ENCODE measurements around the gene CTDSPL.
A peak's percentile ranks its signal among the peaks of the same experiment; 100 is the strongest.
"Not testable (repeated sequence)": the region's sequence is repeated elsewhere in the genome, so short reads cannot be mapped to it uniquely, and the experiment has no call there.

Gene CTDSPL

DNA sequence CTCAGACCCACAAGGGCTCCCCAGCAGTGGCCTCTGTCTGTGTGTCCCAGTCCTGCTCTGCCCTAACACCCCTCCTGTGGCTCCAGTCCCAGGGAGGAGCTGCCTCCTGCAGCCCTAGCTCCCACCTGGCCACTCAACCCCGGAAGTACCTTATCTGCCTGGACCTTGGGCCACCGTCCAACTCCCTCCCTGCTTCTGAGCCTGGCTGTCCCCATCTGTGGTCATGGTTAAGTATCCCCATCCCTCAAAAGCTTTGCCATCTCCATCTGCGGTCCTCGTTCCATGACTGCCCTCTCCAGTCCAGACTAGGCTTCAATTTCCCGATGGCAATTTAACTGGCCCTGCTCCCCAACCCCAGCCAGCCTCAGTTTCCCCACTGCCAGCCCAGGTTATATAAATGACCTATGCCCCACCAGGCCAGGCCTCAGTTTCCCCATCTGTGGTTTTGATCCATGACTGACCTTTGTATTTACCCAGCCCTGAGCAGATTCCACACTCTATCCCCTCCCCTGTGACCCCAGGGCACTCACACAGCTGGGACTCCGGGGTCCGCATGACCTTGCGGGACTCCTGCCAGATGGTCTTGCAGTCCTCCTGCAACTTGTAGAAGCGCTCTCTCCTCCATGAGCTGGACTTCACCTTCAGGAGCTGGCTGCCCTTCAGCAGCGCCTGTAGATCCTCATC lies 158.1 kb downstream of the CTDSPL start:
- DNase-seq (ENCODE audit: low read depth): no peak

DNA sequence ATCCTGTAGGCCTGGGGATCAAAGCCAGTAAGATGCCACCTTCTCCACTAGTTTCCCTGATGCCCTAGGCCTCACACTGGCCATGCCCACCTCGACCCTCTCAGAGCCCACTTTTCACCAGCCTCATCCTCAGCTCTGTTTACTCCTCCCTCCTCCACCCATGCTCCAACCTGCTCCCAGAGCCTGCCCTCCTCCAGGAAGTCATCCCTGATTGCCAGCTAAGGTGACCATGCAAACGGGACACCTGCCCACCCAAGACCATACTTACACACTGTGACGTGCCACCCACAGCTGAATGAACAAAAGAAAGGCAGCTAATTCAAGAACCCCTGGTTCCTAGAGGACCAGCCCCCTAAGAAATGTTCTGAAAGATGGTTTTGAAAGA lies 158.7 kb downstream of the CTDSPL start:
- no peak for DNase-seq (ENCODE audit: low read depth)

DNA sequence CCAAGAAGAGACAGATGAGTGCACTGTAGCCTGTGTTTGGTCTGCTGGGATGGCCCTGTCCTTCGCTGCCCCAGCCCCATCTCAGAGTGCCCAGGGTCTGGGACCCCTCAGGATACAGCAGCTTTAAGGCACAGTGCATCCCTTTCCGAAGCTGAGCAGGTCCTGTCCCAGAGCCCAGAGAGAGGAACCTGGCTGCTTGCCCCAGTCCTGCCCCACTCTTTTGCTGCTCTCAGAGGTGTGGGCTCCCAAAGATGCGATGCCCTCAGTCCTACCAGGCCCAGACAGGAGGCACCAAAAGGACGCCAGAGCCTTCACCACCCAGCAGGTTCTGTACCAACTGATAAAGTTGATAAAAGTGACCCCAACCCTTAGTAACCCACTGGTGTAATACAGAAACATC lies 159.5 kb downstream of the CTDSPL start:
- DNase-seq (ENCODE audit: low read depth): no peak

DNA sequence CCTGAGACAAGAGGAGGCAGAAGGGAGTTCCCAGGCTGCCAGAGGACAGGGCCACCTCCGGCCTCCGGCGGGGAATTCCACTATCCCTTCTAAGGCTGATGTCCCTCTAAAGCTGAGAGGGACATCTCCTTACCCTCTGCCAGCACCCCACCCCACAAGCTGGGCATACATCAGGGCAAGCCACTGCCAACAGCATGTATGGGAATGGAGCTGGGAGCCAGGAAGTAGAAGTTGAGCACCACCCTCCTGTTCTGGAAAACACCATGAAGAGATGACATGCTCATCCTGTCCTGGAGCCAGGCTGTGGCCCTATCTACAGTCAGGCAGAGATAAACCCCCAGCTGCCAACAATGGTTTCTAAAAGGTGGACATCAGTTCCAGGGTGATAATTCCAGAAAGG lies 160.6 kb downstream of the CTDSPL start:
- no peak for DNase-seq (ENCODE audit: low read depth)

DNA sequence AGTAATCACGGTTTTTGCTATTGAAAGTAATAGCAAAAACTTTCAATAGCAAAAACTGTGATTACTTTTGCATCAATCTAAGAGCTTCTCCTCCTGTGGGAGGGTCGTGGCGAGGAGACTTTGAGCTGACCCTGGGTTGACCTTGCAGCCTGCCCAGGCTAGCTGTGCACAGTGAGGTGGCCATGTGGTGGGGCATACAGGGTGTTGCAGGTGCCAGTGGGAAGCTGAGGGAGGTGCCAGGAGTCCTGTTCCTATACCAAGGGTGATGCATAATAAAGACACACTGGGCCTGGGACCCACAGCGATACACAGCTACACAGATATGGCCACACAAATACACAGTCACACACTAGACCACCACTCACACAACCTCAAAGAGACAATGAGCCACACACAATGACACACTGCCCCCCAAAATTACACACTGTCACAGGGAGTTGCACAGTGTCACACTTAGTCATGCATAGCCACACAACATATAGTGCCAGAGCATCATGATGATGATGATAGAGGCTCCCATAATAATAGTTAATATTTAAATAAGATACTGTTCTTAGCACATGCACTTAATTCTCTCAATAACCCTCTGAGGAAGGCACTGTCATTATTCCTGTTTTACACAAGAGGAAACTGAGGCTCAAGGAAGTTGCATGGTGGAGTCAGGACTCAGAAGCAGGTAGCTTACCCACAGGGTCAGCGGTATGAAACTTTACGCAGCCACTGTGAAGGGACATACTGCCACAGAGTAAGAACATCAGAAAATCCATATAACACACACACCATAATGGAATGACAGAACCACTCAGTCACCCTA lies 161.4 kb downstream of the CTDSPL start:
- no peak for DNase-seq (ENCODE audit: low read depth)

DNA sequence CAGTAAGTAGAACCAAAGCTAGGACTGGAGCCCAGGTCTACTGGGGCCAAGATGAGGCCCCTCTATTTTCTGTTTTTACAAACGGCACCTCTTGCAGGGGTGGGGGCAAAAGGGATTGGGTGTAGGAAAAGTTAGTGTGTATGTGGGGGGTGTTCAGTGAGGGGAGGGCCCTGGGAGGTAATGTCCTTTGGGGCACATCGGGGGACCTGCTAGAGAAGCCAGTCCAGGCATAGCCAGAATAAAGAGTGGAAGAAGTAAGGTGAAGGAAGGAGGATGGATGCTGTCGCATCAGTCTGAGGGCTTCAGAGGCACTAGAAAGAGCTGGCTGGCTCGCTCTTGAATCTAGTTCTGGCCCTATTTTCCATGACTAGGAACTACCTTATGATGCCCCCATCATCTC lies 165.2 kb downstream of the CTDSPL start:
- DNase-seq (ENCODE audit: low read depth): no peak

DNA sequence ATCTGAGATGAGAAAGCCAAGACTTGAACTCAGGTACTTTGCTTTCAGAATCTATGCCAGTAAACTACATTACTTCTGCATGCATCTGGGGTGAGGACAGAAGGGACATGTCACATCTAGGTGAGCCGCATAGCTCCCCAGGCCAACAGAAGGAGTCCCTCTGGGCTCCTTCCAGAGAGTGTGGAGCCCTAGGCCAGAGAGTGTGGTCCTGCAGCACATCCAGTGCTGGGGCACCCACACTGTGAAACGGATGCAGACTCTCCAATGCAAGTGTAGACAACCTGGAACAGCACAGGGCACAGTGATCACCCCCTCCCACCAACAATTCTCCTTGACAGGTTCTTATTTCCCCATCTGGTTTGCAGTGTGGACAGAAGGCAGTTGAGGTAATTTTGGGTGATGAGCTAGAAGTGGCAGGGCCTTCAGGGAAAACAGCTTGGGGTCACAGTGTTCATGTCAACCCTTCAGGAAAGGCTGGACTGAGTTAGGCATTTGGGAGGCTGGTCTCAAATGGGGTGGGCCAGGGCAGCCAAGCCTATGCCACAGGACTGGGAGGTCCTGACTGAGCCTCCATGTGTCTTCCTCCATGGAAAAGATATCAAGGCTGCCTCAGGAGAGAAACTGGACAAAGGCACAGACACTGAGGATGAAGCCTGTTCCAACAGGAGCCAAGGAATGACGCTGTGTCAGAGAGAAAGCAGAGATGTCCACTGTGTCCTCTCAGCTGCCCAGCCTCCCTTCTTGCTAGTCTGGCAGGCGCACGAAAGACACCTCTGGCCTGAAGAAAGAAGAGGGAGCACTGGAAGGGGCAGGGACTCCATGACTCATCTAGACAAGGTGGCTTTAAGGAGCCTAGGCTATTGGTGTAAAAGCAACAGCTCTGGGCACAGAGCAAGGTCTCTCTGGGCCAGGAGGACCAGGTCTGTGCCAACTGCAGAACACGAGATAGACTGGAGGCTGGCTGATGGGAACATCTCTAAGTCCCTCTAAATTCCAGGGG lies 166.1 kb downstream of the CTDSPL start:
- DNase-seq (ENCODE audit: low read depth): no peak

DNA sequence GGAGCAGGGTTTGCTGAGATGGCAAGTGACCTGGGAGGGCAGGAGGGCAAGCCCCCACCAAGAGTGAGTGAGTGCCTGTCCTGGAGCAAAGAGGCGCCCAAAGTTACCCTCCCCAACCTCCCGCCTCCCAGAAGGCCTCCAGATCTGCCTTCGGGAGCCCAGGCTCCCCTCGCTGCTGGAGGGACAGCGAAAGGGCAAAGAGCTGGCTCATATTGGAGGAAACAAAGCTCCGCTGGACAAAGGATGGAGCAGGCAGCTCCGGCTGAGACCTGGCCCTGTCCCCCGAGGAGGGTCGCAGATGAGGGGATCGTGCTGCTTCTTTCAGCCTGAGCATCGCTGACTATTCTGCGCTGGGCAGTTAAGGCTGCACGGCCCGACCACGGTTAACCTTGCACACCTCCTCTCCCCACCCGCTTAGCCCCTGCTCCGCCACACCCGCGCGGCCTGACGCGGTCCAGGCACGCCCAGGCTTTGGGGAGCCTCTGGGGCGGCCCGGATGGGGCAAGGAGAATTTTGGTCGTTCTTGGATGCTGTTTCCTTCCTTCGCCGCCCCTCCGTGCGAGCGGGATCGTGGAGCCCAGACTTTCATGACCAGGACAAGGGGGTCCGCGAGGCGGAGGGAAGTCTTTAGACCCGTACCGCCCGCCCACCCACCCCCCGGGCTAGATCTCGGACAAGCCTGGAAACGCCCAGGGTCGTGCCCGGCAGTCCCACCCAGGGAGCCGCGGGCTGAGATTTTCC lies 167.1 kb downstream of the CTDSPL start:
- DNase-seq (ENCODE audit: low read depth): peak; percentile 13

DNA sequence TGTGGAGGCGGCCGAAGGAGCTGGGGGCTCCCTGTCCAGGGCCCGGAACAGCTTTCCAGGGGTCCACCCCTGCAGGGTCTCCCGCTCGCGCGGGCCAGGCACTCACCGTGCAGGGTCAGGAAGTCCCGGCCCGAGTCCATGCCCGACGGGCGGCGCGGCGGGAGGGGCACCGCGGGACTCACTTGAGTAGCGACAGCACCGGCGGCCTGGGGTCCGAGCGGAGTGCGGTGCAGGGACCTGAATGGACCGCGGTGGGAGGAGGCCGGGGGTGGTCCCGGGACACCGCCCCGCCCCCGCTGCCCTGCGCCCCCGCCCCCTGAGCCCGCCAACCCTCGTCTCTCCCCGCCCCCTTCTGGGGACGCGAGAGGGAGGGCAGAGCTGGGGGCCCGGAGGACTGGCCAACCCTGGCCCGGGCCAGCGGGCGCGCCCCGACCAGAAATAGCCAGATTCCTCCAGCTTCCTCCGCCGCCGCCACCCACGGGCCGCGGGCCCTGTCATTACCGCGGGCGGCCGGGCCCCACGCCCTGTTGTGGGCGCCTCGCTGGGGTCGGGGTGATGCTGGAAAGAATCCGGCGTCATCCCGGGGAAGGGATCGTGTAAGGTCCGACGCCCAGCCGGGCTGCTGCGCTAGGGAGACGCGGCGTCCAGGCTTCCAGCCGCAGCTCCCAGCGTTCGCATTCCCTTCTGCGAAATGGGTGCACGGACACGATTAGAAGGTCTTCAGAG lies 167.9 kb downstream of the CTDSPL start, which contains the start of gene PLCD1:
Gene PLCD1, minus strand, starts transcription at position 243 of the 726 bp plus-strand sequence. Its CDS starts 103 bp downstream, at position 140.
- DNase-seq (ENCODE audit: low read depth): peak; percentile 80

DNA sequence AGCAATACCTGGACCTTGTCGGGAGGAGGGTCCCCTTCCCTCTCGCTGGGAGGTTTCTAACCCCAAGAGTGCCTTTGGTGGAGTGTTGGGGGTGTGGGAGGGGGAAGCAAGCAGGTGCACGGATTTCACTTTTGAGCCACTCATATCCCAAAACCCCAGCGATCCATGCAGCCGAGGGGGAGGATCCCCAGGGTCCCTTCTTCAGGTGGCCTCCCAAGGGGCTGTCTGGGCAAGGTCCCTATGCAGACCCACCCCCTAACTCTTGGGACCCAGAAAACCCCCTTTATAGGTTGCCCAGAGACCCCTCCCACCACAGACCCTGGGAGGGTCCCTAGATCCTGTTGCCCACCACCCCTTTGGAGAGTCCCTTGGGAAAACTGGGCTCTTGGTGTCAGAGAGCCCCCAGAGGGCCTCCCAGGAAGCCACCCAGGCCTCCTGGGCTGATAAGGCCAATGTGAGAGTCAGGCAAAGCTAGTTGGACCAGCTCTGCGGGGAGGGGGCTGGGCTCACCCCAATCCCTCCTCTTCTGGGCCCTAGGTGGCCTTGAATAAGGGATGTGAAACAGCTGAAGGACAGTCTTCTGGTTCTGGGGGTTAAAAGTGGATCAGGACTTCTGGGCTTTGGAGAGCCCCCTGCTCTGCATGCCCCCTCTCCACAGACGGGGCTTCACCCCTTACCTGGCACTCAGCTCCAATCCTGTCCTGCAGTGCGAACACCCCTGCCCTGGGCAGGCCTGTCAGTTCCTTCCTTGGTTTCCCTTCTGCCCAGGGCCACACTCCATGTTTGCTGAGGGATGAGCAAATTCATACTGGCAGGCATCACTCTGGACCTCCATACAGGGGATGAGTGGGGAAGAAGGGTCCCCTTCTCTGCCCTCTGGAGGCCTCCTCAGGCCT lies 168.7 kb downstream of the CTDSPL start:
- no peak for DNase-seq (ENCODE audit: low read depth)

DNA sequence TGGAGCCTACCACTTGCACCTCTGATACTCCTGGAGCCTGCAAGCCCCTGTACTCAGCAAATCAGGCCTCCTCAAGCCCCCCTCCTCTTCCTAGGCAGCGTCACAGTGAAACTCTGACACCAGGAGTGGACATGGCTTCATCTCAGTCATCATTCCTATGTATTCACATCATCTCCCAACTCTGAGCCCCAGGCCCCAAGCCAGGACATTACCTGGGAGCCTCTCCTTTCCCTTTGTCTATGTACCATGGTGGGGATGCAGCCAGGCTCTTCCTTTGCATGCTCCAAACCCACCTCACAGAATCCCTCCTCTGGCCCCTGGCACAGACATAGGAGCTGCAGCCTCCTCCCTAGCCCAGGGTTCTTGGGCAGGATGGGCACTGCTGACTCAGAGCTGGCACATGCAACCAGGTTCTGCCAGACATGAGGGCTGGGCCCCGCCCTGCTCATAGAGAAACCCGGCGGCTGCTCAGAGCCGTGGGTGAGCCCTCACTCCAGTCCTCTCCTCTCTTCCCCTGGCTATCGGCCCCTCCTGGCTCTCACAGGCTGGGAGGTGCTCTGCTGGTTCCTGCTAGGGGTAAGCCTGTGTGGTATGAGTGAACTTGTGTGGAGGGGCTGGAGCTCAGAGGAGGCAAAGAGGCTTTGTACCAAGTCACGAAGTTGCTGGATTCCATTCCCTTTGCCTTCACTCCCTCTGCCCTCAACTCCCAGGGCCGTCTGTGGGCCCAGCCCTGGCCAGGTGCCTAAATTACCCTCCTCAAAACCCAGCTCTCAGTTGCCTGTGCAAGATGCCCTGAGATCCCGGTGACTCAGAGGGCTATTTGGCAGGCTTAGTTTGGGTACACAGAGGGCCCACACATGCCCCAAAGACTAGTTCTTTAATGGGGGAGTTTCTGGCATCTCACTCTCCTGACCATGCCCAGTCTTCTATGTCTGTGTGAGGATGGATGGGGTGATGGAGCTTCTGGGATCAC lies 169.6 kb downstream of the CTDSPL start:
- peak; percentile 51 for DNase-seq (ENCODE audit: low read depth)

DNA sequence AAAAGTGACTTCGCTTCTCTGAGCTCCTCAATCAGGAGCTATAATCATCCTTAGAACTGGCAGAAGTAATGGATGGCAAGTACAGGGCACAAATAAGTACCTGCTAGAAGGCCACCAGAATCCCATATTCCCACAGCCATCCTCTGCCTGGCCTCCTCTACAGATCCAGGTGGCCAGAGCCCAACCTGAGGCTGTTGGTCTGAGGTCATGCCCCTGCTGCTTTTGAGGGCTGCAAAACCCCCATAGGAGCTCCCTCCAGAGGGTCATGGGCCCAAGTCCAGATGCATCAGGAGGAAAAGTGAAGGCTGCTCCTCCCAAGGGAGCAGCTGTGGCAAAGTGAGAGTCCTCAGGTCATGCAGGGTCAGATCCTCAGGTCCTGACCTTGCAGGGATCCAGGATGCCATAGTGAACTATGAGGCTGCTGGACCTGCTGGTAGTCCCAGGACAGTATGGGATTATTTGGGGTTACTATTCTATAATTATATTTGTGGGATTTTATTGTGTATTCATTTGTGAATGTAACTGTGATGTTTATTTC lies 170.7 kb downstream of the CTDSPL start:
- DNase-seq (ENCODE audit: low read depth): no peak

DNA sequence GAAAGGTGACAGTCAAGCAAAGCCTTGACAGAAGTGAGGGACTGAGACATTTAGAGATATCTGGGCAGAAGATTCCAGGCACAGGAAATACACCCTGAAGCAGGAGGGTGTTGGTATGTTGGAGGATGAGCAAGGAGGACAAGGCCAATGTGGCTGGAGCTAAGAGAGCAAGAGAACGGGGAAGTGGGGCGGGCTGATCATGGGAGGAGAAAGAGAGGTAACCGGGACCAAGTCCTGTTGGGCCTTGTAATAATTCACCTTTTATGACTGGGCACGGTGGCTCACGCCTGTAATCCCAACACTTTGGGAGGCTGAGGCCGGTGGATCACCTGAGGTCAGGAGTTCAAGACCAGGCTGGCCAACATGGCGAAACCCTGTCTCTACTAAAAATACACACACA lies 171.9 kb downstream of the CTDSPL start:
- DNase-seq (ENCODE audit: low read depth): not testable (repeated sequence)
